ENCODE measurements around the gene LDB2.

Gene LDB2

GRCh38 chr4:16818005-16818404, 80.4 kb downstream of the LDB2 start:
- no peak for DNase-seq (ENCODE audit: low spot score)
- TF ChIP-seq CTCF (IDR thresholded peaks at IDR 0.05; ENCODE audit: extremely low read depth, missing control alignments): no peak

GRCh38 chr4:16817286-16817685, 81.2 kb downstream of the LDB2 start:
- DNase-seq (ENCODE audit: low spot score): no peak
- TF ChIP-seq CTCF (IDR thresholded peaks at IDR 0.05; ENCODE audit: extremely low read depth, missing control alignments): no peak

DNA sequence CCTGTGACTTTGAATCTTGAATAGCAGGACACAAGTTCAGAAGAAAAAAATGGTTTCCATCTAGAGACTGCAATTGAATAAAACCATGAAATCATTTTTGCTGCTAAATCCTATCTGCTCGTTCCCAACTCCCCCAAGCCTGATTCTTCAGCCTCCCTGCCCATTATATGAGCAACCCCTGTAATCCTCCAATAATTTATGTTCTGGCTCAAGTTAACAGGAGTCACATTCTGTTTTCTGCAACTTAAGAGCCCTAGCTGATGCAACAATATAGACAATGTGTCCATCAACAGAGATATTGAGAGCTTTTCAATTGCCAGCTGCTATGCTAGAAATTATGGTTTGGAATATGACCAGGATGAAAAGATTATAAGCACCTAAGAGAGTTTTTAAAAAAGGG, 84.1 kb downstream of the LDB2 start:
- TF ChIP-seq CTCF (IDR thresholded peaks at IDR 0.05; ENCODE audit: extremely low read depth, missing control alignments): no peak
- DNase-seq (ENCODE audit: low spot score): no peak

GRCh38 chr4:16812041-16812440, 86.4 kb downstream of the LDB2 start:
- no peak for TF ChIP-seq CTCF (IDR thresholded peaks at IDR 0.05; ENCODE audit: extremely low read depth, missing control alignments)
- no peak for DNase-seq (ENCODE audit: low spot score)

- DNase-seq (ENCODE audit: low spot score): no peak
- no peak for TF ChIP-seq CTCF (IDR thresholded peaks at IDR 0.05; ENCODE audit: extremely low read depth, missing control alignments)
These were observed 88.5 kb downstream of the LDB2 start for GRCh38 chr4:16809943-16810342.

GRCh38 chr4:16809064-16809463, 89.4 kb downstream of the LDB2 start:
- DNase-seq (ENCODE audit: low spot score): no peak
- TF ChIP-seq CTCF (IDR thresholded peaks at IDR 0.05; ENCODE audit: extremely low read depth, missing control alignments): no peak

DNA sequence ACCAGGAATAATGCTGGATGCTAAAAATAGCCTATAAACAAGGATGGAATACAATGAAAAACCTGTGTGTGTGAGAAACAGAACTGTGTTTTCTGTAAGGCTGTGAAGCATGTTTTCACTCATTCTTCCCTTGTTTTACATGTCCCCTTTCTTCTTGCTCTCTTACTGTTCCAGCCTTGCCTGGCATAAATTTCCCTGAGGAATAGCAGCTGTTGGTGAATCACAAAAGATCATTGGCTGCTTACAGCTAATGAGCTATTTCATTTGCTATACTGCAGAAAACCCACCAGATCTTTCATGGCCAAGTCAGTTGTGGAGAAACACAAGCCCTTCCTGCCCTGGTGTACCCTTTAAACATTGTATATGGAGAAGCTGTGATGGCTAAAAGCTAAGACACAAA, 91.1 kb downstream of the LDB2 start:
- no peak for DNase-seq (ENCODE audit: low spot score)

More for the DNA sequence above, 91.1 kb downstream of the LDB2 start:
- no peak for TF ChIP-seq CTCF (IDR thresholded peaks at IDR 0.05; ENCODE audit: extremely low read depth, missing control alignments)

Measured in GM20000 (cell line).